Nucleus accumbens (tissue), 56 donors: ENCODE measurements around the gene TP53TG3C.
"Not testable (repeated sequence)": the region's sequence is repeated elsewhere in the genome, so short reads cannot be mapped to it uniquely, and the experiment has no call there.

Experiments used
- DNase-seq, 56 donors: peaks; one replicate each; lab custom pipeline; 2025; lab: John Stamatoyannopoulos, UW

Gene TP53TG3C, protein sequence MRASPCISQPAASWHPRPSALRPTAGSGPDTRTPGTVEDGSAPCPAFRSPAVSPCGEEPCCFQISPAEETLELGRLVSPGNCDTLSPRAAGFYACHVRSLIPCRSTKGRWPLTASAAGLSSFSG

DNA sequence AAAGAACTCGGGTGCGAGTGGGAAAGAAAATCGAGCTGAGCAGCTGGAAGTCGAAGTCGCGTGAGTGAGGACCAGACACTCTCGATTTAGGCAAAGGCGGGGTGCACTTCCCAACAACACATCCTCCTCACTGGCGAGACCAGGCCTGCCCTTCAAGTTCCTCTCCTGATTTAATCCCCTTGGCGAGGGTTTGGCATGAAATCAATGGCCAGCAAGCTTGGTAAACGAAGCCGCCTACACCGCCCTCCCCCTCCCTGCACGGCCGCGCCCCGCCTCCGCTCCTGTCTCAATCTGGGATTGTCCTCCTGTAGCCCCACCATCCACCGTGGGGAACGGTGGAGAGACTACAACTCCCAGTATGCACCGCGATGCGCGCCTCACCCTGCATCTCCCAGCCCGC is at the start of gene TP53TG3C:
TP53TG3C (plus strand) TSS at position 301 of the 400 bp plus-strand sequence; CDS start at position 369, 68 bp downstream.
- not testable (repeated sequence) for DNase-seq
